Adrenal gland (tissue), 5 donors: Measurements from ENCODE around the gene LRBA.

ENCODE experiments used
- CTCF ChIP-seq, 6 experiments: fragments of 450-650 bp in 4 of 6; fragments of 200-600 bp in 2 of 6; sonication (generic) in 1 of 6; IDR thresholded peaks; 1 replicate in 5 of 6; 2 replicates in 1 of 6; pipeline versions ENCODE4 v1.5.1 to v1.8.0; 2016 to 2021; ENCODE audit warnings: antibody characterized with exemption in 6 of 6, mild to moderate bottlenecking in 2 of 6, moderate library complexity in 1 of 6
- POLR2A ChIP-seq, 2 donors: fragments of 450-650 bp; IDR thresholded peaks; one replicate each; pipeline ENCODE4 v1.6.1; 2017; ENCODE audit warnings: antibody characterized with exemption in 2 of 2, mild to moderate bottlenecking in 2 of 2, moderate library complexity in 1 of 2
- donor health status: DM: no; HTN: no; CAD: no.

GRCh38 chr4:150280081-150280895 is 734.8 kb downstream of the LRBA start:
- no peak for TF ChIP-seq CTCF (IDR thresholded peaks at IDR 0.05)
- no peak for TF ChIP-seq POLR2A (IDR thresholded peaks at IDR 0.05)
